DMS79 (cell line): ENCODE measurements around the gene ZNF385C.

Experiments
- DNase-seq: peaks from one replicate; lab custom pipeline; 2025; lab: John Stamatoyannopoulos, UW

Gene ZNF385C

DNA sequence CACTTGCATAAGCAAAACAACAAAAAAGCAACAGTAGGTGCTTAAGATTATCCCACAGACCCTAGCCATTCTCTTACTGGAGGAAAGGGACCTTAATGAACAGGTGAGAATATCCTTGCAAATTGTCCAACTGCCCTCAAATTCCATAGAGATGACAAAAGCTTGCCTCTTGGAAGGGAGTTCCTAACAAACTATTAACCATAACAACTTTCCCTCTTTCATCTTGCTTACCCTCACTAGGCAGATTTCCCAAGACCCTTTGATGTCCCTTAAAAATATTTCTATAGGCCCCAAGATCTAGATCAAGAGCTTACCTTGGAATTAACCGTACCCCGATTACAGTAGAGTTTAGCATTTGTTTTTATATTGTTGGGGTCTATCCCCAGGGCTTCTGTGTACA, 109.9 kb downstream of the ZNF385C start:
- no peak for DNase-seq

DNA sequence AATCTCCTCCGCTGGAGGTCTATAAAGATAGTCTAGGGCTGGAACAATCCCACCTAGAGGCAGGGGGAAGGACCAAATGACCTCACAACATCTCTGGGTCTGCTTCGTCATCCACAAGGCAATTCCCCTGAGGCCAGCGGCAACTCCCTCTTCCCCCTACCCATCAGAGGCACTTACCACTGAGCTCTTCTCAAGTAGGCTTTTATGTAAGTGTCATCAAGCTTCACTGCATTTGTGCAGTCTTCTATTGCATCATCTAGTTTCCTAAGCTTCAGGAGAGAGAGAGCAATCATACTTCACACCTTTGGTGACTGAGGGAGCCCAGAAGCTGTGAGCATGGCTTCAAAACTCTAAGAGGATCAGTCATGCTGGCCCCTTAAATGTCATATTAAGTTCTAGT, 110.6 kb downstream of the ZNF385C start:
- peak; percentile 19 for DNase-seq

DNA sequence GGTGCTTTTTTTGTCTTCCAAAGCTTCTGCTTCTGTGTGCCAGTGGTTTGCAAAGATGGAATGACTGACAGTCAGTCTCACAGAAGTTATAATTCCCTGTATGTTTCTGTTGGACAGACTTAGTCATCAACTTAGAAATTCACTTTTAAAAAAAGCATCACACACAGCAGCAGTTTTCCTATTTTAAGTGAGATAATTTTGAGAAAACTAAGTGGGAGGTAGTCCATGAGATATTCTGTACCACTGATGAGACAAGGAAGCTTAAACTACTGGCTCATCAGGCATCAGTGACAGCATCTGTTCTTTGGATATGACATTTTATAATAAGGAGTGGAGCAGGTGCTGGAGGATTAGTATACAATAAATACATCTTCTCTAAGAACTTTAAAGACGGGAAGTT, 111.6 kb downstream of the ZNF385C start:
- no peak for DNase-seq

DNA sequence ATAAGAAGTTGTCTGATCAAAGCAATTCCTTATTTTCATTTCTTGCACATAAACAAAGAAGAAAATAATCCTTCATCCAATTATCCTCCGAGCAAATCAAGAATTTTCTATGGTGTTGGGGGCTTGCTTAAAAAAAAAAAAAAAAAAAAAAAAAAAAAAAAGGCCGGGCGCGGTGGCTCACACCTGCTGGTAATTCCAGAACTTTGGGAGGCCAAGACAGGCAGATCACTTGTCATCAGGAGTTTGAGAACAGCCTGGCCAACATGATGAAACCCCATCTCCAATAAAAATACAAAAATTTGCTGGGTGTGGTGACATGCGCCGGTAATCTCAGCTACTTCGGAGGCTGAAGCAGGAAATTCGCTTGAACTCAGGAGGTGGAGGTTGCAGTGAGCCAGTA, 112.4 kb downstream of the ZNF385C start:
- DNase-seq = no peak

DNA sequence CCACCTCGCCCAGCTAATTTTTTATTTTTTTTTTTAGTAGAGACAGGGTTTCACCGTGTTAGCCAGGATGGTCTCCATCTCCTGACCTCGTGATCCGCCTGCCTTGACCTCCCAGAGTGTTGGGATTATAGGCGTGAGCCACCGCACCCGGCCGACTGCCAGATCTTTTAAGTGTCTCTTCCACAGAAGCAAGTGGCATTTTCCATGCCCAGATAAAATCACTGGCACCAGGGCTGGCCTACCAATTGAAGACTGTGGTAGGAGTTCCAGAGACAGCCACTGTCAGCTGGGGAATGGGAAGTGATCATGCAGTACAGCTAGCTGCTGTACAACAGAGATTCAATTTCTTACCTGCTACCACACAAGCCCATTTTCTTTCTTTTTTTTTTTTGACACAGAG, 113.8 kb downstream of the ZNF385C start:
- DNase-seq = no peak

DNA sequence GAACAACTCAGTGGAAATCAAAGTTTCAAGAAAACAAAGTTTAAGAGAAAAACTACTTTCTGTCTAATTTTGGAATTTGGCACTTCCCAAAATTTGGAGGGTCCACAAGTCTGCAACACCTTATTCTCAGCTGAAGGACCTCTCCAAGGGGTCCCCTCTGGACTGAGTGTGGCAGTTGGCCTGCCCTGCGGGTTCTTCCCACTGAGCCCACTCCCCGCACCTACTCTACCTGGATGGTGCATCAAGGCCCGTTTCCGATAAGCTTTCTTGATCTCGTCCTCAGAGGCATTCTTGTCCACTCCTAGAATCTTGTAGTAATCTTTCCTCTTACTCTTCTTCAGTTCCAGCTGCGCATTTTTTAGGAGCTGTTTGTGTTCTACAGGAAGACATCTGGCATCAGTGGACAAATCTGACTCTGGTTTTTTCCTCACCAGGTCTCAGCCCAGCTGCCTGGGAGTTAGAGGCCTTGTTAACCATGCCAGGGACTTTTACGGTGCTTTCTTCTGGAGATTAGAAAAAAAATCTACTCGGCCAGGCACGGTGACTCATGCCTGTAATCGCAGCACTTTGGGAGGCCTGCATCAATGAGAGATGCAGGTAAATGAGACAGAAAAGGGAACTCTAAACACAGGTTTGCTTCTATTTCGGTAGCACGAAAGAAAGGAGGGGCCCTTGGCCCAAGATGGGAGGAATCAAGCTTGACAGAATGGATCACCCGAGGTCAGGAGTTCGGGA, 116.1 kb downstream of the ZNF385C start:
- DNase-seq = no peak

DNA sequence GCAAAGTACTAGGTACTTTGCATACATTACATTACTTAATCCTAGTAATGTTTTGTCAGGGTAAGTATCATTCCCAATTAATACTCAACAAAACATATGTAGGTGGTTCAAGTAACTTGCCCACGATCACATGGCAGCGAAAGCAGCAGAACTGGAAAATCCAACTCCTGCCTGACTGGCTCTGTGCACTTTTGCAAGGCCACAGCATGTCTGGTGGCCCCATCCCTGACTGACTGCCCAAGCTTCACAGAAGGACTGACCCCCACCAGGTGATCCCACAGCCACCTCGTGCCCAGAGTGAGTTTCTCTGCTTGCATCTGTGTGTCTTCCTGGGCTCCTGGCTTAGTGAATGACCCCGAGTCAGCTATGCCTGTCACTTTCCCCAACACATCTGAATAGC, 120.3 kb downstream of the ZNF385C start:
- DNase-seq = no peak

DNA sequence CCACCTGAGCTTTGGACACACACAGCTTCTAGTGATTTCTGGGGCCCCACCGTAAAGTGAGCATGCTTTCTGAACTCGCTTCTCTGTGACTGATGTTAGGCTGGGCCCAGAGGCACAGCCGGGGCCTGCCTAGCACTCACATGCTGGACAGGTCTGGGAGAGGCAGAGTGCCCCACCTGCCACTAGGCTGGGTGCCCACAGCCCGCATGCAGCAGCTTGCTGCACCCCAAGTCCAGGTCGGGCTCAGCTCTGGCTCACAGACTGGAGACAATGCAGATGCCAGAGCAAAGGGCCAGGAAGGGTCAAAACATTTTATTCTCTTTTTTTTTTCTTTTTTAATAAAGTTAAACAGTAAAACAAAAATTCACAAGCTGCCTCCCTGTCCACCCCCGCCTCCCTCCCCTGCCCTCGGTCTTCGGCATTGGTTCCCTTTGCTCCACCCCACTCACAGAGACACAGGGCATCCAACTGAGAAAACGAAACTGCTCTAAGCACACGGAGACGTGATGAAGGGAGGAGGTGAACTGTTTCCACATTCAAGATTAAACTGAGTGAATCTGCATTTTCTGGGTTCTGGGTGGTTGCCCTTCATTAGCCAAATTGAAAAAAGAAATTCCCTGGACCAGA, 122.0 kb downstream of the ZNF385C start:
- DNase-seq = no peak
